Fibroblast of skin of left biceps (primary cell): ENCODE data around the gene NOMO2.
"Not testable (repeated sequence)": the region's sequence is repeated elsewhere in the genome, so short reads cannot be mapped to it uniquely, and the experiment has no call there.

Experiments
- DNase-seq, 2 experiments: peaks; one replicate each; pipeline ENCODE4 v3.0.0-alpha.2; 2013; ENCODE audit warnings: low read depth in 2 of 2

NOMO2 gene

DNA sequence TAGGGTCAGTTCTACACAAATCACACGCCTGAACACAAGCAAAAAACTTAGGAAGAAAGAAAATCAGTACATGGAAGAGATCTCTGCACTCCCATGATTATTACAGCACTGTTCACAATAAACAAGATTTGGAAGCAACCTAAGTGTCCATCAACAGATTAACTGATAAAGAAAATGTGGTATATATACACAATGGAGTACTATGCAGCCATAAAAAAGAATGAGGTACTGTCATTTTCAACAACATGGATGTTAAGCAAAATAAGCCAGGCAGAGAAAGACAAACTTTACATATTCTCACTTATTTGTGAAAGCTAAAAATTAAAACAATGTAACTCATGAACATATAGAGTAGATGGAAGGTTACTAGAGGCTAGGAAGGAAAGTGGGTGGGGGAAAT is 16.0 kb upstream of the NOMO2 start:
- not testable (repeated sequence) for DNase-seq

DNA sequence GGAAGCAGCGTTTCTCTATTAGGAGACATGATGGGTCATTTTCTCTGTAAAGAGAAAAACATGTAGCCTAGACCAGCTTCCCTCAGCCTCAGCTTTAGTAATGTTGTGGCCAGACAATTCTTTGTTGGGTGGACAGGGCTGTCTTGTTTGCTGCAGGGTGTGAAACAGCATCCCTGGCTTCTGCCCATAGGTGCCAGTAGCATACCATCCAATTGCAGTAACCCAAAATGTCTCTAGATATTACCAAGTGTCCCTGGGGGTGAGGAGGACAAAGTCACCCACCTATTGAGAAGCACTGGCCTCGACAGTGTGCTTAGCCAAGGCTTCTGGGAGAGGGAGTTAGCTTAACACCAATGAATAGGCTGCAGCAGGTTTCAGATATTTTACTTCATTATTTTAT is 14.0 kb upstream of the NOMO2 start:
- DNase-seq = not testable (repeated sequence)

DNA sequence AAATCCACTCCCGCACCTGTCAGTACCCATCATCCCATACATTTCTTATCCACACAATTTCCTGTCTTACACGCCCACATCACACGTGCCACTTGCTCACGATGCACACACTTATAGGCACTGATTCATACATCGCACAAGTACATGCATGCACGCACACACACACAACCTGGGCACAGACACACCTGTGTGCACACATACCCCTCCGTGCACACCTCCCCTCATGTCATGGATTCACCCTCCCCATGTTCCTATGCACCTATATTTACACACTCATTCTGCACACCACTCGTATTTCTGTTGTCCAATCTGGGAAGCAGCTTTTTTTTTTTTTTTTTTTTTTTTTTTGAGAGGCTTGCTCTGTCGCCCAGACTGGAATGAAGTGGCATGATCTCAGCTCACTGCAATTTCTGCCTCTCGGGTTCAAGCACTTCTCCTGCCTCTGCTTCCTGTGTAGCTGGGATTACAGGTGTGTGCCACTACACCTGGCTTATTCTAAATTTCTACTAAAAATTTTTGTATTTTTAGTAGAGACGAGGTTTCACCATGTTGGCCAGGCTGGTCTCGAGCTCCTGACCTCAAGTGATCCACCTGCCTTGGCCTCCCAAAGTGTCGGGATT is 13.5 kb upstream of the NOMO2 start:
- DNase-seq = not testable (repeated sequence)

DNA sequence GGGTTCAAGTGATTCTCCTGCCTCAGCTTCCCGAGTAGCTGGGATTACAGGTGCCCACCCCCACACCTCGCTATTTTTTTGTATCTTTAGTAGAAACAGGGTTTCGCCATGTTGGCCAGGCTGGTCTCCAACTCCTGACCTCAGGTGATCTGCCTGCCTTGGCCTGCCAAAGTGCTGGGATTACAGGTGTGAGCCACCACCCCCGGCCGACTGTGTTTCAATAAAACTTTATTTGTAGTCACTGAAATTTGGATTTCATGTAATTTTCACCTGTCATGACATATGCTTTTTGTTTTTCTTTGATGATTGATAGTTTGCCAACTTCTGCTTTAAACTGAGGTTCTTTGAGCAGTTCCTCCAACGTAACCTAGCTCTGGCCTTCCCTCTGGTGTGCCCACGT is 12.0 kb upstream of the NOMO2 start:
- not testable (repeated sequence) for DNase-seq

DNA sequence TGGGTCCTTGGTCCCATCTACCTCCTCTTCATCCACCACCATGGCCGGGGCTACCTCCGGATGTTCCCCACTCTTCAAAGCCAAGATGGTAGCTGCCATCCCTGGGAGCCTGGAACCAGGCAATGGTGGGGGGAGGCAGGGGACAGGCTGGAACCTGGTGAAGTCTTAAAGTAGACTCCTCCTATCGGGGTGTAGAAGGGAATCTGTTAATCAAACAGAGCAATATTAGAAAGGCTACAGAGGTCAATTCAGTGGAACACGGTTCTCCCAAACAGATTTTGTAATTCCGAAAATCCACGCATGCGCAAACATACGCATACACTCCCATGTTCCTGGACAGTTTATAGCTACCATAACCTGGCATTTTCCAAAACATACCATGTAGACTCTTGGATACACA is 11.1 kb upstream of the NOMO2 start:
- not testable (repeated sequence) for DNase-seq

DNA sequence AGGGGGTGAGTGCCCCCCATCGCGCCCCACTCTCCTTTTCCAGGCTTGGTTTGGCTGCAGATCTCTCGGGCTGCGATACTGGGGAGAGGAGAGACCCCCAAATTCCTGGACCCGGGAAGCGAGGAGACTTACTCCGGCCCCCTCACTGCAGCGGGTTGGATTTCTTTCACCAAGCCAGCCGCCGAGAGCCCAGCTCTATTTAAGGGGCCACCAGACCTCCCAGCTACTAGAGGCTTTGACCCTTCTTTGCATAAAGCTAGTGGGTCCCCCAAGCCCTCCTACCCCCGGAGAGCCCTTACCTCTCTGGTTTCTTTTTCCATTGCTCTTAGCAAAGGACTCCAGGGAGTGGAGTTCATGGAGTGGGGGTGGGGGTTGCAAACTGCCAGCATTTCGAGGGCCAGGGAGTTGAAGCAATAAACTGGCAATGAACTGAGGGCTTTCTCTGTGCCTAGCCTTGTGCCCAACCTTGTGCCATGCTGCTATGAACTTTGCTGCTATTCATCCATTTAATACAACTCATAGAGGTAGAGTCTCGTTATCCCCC is 9.5 kb upstream of the NOMO2 start:
- DNase-seq = not testable (repeated sequence)

DNA sequence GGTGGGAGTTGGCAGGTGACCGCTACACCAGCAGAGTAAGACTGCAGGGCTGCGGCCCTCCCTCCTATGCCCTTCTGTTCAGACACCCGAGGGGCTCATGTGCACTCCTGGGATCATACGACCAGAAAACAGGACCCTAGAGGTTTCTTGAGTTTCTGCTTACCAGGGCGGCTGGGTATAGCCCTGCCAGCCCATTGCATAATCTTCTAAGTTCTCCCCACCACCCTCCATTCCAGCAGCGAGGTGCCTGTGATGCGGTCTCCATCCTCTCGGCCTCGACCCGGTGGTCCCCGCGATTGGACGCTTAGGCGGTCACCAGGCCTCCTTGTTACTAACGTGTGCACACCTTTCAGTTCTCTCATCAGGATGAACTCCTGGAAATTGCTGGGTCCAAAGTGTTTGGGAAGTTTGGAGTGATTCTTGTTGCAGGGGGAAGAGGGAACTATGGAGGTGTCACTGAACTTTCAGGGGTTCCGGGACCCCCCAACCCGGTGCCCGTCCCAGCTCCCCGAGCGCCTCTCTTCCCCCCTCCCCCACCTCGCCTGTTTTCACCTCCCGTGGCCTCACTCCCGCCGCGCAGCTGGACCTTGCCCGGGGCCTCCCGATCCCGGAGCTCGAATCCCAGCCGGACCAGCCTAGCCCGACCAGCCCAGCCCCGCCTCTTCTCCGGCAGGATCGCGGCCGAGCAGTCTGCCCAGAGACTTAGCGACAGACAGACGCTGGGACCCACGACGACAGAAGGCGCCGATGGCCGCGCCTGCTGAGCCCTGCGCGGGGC is 8.8 kb upstream of the NOMO2 start:
- not testable (repeated sequence) for DNase-seq

DNA sequence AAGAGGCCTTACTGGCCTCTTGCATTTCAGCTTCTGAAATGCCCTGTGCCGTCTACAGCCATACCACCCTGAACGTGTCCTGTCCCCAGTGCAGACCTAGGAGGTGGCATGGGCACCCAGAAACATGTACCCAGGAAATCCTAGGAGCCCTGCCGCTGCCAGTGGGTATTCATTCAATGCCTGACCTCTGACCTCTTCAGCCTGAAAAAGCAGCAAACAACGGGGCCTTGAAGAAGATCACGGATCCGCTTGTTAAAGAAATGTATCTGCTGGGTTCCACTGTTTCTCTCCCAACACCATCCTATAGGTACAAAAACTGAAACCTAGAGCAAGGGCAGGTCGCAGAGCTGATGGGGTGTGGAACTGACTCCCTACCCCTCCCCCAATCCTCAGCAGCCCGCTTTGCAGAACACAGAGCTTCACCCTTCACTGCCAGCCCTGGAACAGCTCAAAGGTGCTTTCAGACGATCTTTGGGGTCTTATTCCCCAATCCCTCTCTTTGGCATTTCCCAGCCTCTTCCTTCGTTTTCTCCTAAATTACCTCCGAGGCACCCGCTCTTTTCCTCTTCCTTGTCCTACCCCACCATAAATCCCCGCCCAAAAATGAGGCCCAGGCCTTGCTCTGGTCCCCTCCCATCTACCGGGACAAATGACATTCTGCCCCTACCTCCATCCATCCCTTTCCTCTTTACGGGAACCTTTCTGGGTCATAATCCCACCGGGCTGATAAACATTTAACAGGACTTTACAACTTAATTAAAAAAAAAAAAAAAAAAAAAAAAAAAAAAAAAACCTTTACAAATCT is 1.3 kb downstream of the NOMO2 start:
- DNase-seq = not testable (repeated sequence)

DNA sequence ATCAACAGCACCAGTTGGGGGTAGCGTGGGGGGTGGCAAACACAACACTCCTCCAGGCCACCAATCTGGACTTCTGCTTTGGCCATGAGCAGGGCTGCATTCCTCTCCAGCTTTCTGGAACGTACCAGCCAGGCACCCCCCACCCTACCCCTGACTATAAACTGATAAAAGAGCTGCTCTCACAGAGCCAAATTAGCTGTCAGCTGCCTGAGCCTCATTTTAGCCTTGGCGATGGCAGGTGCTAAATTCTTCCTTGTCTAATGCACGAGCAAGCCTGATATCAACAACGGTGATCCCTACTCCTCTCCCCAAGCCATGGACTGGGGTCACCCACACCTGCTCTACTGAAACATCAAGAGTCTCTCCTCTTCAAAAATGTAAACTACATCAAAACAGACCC is 8.2 kb downstream of the NOMO2 start:
- not testable (repeated sequence) for DNase-seq

DNA sequence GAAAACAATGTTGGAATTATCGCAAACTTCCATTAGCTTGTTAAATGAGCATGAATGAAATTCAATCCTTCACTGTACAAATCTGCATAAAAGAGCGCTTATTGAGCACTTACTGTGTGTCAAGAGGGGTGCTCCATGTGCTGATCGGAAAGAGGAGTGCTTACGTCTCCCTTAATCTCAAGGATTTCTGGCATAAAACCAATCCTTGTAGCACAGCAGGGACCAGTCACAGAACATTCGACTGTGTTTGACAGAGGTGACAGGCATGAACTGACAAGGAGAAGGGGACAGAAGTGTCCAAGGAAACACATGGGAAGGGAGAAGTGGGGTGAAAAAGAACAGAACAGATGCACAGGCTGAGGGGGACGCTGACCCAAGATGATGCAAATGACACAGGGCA is 14.5 kb downstream of the NOMO2 start:
- DNase-seq = not testable (repeated sequence)

DNA sequence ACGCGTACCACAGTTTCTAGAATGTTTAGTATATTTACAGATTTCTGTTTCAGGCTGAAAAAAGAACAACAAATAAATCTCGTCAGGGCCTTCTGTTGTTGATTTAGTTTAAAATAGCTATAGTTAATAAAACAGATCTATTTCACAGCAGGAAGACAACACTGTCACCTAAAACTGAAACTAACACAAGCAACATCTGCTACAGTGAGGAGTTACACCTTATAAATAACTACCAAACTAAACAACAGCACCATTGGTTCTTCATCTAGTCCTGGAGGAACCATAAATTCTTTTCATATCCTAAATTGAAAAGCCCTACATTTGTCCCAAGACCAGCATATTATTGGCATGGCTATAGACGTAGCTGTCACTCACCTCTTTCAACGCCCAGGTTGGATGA is 15.0 kb downstream of the NOMO2 start:
- DNase-seq = not testable (repeated sequence)

DNA sequence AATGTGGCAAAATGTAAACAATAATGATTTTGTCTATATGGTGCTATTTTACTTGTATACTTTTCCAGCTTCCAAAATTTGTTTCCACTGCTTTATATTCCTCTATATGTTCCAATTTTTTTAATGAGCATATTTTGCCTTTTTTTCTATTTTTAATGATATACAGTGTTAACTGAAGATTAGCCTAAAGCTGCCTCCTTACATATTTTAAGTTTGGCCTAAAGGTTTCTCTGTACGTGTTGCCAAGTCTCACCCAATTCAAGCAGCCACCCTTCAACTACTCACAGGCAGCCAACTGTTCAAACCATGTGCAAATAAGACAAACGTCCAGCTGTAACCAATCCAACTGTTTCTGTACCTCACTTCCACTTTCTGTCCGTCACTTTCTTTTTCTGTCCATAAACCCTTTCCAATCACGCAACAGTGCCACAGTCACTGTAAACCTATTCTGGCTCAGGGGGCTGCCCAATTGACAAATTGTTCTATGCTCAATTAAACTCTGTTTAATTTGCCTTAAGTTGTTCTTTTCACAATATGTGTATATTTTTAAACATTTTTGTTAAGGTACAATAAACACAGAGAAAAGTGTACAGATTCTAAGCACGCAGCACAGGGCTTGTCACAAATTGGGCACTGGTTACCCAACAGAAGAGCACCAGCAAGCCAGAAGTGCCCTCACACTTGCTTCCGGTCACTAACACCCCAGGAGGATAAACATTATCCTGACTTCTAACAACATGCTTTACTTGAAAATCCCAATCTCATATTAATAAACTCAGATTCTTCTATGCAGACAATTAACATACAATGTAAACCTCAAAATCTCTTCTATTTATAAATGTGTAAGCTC is 17.4 kb downstream of the NOMO2 start:
- not testable (repeated sequence) for DNase-seq

DNA sequence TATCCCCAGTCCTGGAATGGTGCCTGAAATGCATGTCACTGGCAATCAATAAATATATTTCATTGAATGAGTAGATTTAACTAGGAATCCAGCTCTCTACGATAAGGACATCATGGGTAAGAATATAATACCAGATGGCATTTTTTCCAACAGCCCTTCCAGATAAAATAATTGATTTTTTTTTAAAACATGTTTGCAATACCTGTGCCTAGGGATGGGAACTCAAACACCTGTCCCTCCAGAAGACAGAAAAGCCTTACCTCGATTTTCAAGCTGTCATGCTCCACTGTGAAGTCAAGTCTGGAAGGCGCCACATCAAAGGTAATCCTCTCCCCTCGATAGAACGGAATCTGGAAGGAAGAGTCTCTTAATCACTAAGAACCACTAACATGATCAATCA is 20.0 kb downstream of the NOMO2 start:
- DNase-seq = not testable (repeated sequence)

DNA sequence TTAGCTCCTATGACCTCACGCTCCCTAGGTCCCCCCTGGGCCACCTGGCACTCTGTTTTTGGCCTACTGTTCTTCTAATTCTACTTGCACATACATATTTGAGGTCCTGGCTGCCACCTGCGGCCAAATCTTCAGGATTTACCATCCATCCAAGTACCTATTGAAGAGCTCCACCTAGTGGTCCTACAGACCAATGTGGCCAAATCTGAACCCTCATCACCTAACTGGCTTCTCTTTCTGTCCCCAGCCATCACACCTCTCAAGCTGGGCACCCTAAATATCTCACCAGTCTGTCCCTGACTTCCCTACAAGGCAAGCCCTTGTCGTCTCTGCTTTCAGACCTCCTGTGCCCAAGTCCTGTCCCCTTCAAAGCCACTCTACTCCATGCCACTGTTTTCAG is 24.9 kb downstream of the NOMO2 start:
- not testable (repeated sequence) for DNase-seq

DNA sequence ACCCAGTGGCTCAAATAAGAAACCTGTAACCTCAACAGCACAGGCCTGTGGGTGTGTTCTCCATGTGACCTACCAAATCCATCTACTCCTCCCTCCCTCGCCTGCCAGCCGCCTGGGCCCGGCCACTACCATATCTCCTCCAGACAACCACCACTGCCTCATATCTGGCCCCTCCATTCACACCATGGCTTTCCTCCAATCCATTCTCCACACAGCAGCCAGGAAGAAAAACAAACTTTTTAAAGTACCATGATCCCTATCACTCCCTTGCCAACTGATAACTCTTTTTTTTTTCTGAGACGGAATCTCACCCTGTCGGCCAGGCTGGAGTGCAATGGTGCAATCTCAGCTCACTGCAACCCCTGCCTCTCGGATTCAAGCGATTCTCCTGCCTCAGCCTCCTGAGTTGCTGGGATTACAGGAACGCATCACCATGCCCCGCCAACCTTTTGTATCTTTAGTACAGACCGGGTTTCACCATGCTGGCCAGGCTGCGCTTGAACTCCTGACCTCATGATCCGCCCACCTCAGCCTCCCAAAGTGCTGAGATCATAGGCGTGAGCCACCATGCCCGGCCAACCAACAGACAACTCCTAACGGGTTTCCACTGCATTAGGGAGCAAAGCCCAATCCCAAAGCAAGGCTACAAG is 26.3 kb downstream of the NOMO2 start:
- DNase-seq = not testable (repeated sequence)

DNA sequence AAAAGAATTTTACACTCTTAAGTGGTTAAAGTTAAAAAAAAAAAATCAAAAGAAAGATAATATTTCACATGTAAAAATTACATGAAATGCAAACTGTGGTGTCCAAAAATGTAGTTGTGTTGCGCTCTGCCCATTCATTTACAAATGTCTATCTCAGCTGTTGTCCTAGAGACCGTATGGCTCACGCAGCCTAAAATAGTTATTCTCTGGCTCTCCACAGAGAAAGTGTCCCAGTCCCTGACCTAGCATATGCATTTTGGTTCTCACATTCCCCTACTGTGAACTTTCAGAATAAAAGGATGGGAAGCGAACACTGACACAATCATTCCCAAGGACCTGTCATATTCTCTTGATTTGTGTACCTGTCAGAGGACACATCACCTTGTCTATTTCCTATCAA is 27.6 kb downstream of the NOMO2 start:
- not testable (repeated sequence) for DNase-seq

DNA sequence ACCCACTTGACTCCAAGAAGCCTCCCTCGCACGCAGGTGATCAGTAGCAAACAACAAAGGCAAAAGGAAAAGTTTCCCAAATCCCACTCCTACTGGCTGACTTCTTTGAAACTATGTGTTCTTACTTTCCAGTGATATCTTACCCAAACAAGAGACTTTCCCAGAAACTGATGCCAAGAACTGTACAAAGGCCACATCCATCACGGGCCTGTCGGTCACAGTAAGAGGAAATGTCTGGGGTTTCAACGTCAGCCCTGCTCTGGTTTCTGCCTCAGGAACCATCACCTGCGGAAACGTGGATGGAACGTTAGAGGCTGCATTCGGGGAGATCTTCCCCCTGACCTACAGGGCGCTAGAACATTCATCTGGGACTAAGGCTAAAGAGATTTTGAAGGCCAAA is 30.6 kb downstream of the NOMO2 start:
- not testable (repeated sequence) for DNase-seq

DNA sequence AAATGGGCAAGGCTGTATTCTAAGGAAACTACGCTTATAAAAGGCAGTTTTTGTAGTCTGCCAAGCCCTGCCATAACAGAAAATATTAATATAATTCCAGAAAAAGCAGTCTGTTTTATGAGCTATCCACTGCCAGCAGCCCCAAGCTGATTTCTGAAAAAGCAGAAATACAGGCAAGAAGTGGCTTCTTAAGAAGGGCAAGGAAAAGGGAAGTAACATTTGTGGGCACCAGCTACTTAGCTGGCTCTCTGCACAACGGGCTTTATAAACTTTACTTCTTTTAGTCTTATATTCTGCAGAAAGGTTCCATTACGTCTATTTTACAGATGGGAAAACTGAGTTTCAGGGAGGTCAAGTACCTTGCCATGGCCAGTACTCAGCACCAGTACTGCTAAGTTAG is 31.6 kb downstream of the NOMO2 start:
- DNase-seq = not testable (repeated sequence)

DNA sequence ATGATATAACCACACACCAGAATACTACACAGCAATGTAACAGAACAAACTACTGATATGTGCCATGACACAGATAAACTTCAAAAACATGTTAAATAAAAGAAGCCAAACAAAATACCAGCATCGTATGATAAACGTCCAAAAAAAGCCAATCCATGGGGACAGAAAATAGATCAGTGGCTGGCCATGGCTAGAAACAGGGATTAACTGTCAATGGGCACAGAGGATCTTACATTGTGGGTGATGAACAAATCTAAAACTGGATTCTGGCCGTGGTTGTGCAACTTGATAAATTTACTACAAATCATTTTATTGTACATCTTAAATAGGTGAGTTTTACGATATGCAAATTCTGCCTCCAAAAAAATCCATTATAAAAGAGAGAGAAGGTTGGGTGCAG is 35.4 kb downstream of the NOMO2 start:
- DNase-seq = not testable (repeated sequence)

DNA sequence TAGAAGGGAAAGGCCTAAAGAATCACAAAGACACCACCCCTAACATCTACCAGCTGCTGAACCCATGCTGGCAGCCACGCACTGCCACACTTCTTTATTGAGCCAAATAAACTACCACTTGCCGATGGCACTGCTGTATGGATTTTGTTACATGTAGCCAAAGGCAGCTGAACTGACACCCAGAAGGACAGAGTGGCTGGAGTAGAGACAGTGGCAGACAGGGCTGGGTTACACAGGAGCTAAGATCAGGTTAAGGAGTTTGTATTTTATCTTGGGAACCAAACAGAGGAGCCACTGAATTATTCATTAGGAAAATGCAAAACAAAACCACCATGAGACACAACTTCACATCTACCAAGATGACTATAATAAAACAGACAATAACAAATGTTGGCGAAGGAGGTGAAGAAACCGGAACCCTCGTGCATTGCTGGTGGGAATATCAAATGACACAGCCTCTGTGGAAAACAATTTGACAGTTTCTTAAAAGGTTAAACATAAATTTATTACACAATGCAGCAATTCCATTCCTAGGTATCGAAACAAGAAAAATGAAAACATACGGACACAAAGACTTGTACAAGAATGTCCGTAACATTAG is 35.9 kb downstream of the NOMO2 start:
- DNase-seq = not testable (repeated sequence)
